Endothelial cell of umbilical vein (primary cell): Measurements from ENCODE around the gene EPB41L4B. TPM values are rescaled to one million over a fixed set of nuclear protein-coding genes. Genes with fewer than 3 reads are reported as not detected.

ENCODE experiments used
- BruUV-seq: library from RNA; stranded (reverse); fragments of 400-500 nt; replicated peaks from 2 replicates; lab custom pipeline; 2021; lab: Mats Ljungman, UMichigan
- CTCF ChIA-PET: fragments of 300-600, 350-600 bp; sonication (Branson Sonifier 250); formaldehyde crosslinking; loops from one replicate; lab custom pipeline; 2021; ENCODE audit warnings: antibody characterized with exemption, inconsistent platforms; lab: Charles Lee
- POLR2A ChIA-PET: fragments of 300-600, 350-600 bp; sonication (Branson Sonifier 250); formaldehyde crosslinking; loops from one replicate; lab custom pipeline; 2021; ENCODE audit warnings: antibody characterized with exemption, inconsistent platforms; lab: Charles Lee
- DNase-seq: peaks from one replicate; pipeline ENCODE4 v3.0.0-alpha.2; 2011; ENCODE audit warnings: low read depth, low spot score
- FAIRE-seq: peaks from 2 replicates; lab custom pipeline; 2011; peaks lifted over from hg19 to GRCh38; lab: Jason Lieb, UNC
- H2AFZ ChIP-seq: 2 replicates; pipeline ENCODE4 v1.6.0; 2012; ENCODE audit warnings: low read depth, low read length, control low read depth, inconsistent platforms
- H3K27ac ChIP-seq: 2 replicates; pipeline ENCODE4 v1.5.1; 2011; ENCODE audit warnings: low read depth, mild to moderate bottlenecking, control low read depth, low read length, moderate library complexity; ENCODE audit not compliant: insufficient read depth
- H3K27me3 ChIP-seq, 2 experiments: 2 replicates each; pipeline versions ENCODE4 v1.6.0 to v1.6.1; 2011; ENCODE audit warnings: low read length in 2 of 2, mixed read lengths in 1 of 2; ENCODE audit not compliant: control insufficient read depth in 2 of 2, insufficient read depth in 2 of 2
- H3K36me3 ChIP-seq, 2 experiments: 2 replicates in 1 of 2; 3 replicates in 1 of 2; pipeline ENCODE4 v1.5.1; 2011; ENCODE audit warnings: low read length in 2 of 2, mild to moderate bottlenecking in 1 of 2, moderate library complexity in 1 of 2; ENCODE audit not compliant: control insufficient read depth in 2 of 2, insufficient read depth in 2 of 2; ENCODE audit errors: extremely low read depth in 1 of 2
- H3K4me1 ChIP-seq: 3 replicates; pipeline ENCODE4 v1.5.1; 2011; ENCODE audit warnings: mild to moderate bottlenecking, low read length; ENCODE audit not compliant: control insufficient read depth, insufficient read depth; ENCODE audit errors: extremely low read depth
- H3K4me2 ChIP-seq: 2 replicates; pipeline ENCODE4 v1.6.1; 2011; ENCODE audit warnings: low read length, control low read depth, mixed read lengths; ENCODE audit not compliant: insufficient read depth
- H3K4me3 ChIP-seq, 3 experiments: fragments of 200-600 bp in 1 of 3; sonication (generic), shearing (Covaris generic) in 1 of 3; replicated peaks in 1 of 3; 2 replicates each; pipeline ENCODE4 v1.5.1; 2011 to 2016; ENCODE audit warnings: control low read depth in 3 of 3, low read length in 3 of 3, mild to moderate bottlenecking in 2 of 3, inconsistent platforms in 1 of 3, low read depth in 1 of 3, moderate library complexity in 1 of 3; ENCODE audit not compliant: insufficient read depth in 1 of 3
- H3K79me2 ChIP-seq: 2 replicates; pipeline ENCODE4 v1.6.0; 2012; ENCODE audit warnings: low read length, inconsistent platforms; ENCODE audit not compliant: control insufficient read depth, insufficient read depth
- H3K9ac ChIP-seq: replicated peaks from 2 replicates; pipeline ENCODE3; 2011; ENCODE audit warnings: low read length, control low read depth; ENCODE audit not compliant: insufficient read depth; ENCODE audit errors: extremely low read depth
- H3K9me1 ChIP-seq: replicated peaks from 3 replicates; pipeline ENCODE4 v1.6.0; 2011; ENCODE audit warnings: mild to moderate bottlenecking, low read length; ENCODE audit not compliant: control insufficient read depth, insufficient read depth; ENCODE audit errors: extremely low read depth
- H3K9me3 ChIP-seq: replicated peaks from 2 replicates; pipeline ENCODE4 v1.5.1; 2012; ENCODE audit warnings: low read length, inconsistent platforms; ENCODE audit not compliant: control insufficient read depth, insufficient read depth
- H4K20me1 ChIP-seq: replicated peaks from 2 replicates; pipeline ENCODE3; 2011; ENCODE audit warnings: mild to moderate bottlenecking, low read length; ENCODE audit not compliant: control insufficient read depth, insufficient read depth; ENCODE audit errors: extremely low read depth
- EZH2 ChIP-seq: IDR thresholded peaks from 2 replicates; pipeline ENCODE4 v1.6.1; 2012; ENCODE audit warnings: borderline replicate concordance, low read depth, mild to moderate bottlenecking, moderate library complexity, low read length, inconsistent platforms; ENCODE audit not compliant: severe bottlenecking
- FOS ChIP-seq: IDR thresholded peaks from 2 replicates; pipeline ENCODE4 v1.6.1; 2011; ENCODE audit warnings: mild to moderate bottlenecking, low read length, moderate library complexity, borderline replicate concordance; ENCODE audit not compliant: insufficient read depth
- GATA2 ChIP-seq: IDR thresholded peaks from 2 replicates; pipeline ENCODE4 v1.7.0; 2011; ENCODE audit warnings: low read depth, mild to moderate bottlenecking, moderate library complexity, mixed read lengths, low read length; ENCODE audit not compliant: insufficient read length, insufficient read depth
- JUN ChIP-seq: IDR thresholded peaks from 2 replicates; pipeline ENCODE4 v1.6.1; 2011; ENCODE audit warnings: borderline replicate concordance, low read depth; ENCODE audit not compliant: insufficient read length, insufficient read depth
- MAX ChIP-seq: IDR thresholded peaks from 2 replicates; pipeline ENCODE4 v1.6.1; 2011; ENCODE audit not compliant: insufficient read depth, insufficient read length
- MYC ChIP-seq: IDR thresholded peaks from one replicate; pipeline ENCODE4 v1.6.1; 2011; ENCODE audit warnings: mild to moderate bottlenecking, low read depth, low read length
- POLR2A ChIP-seq: IDR thresholded peaks from 2 replicates; pipeline ENCODE4 v1.6.1; 2012; ENCODE audit warnings: low read depth, mild to moderate bottlenecking, control low read depth, low read length
- POLR2AphosphoS5 ChIP-seq: IDR thresholded peaks from 2 replicates; pipeline ENCODE4 v1.6.1; 2012; ENCODE audit warnings: low read depth, mild to moderate bottlenecking, control low read depth, low read length, moderate library complexity; ENCODE audit not compliant: insufficient read depth
- dilution Hi-C: fragments of 300-500 bp; cut with MboI; formaldehyde crosslinking; loops from one replicate; pipeline ENCODE4 v1.15.0; 2019; ENCODE audit warnings: low sequenced_read_pairs; ENCODE audit not compliant: extremely low pct_ligation_motif_present
- intact Hi-C: fragments of 100-400 bp; cut with micrococcal nuclease; formaldehyde crosslinking; loops from one replicate; pipeline ENCODE4 v1.10.0; 2022
- polyA plus RNA-seq, 4 experiments: library from polyadenylated mRNA; depleted of rRNA in 3 of 4; stranded (reverse) in 3 of 4; unstranded in 1 of 4; fragments of >200 nt; gene quantifications; 2 replicates each; pipeline versions ENCODE4 v1.2.1 to v1.2.3, GENCODE V29; 2011 to 2012; ENCODE audit warnings: missing spikeins in 1 of 4
- total RNA-seq: library from RNA; stranded (reverse); gene quantifications from 2 replicates; pipeline ENCODE4 v1.2.3, GENCODE V29; 2021
- TF ChIP-seq, protein P1 (sequence below), 2 donors: IDR thresholded peaks; 1 replicate in 1 of 2; 2 replicates in 1 of 2; pipeline ENCODE4 v1.5.1; 2011; ENCODE audit warnings: low read length in 2 of 2, mild to moderate bottlenecking in 2 of 2, moderate library complexity in 2 of 2, control low read depth in 1 of 2, inconsistent platforms in 1 of 2, low read depth in 1 of 2; ENCODE audit not compliant: insufficient read depth in 1 of 2; ENCODE audit errors: extremely low read depth in 1 of 2

The EPB41L4B gene
- total and polyA plus RNA-seq, 2 donors (not counting 3 experiments of a cell fraction or from before 2014, with no cell fraction given), result 0.10 to 0.15 TPM

DNA sequence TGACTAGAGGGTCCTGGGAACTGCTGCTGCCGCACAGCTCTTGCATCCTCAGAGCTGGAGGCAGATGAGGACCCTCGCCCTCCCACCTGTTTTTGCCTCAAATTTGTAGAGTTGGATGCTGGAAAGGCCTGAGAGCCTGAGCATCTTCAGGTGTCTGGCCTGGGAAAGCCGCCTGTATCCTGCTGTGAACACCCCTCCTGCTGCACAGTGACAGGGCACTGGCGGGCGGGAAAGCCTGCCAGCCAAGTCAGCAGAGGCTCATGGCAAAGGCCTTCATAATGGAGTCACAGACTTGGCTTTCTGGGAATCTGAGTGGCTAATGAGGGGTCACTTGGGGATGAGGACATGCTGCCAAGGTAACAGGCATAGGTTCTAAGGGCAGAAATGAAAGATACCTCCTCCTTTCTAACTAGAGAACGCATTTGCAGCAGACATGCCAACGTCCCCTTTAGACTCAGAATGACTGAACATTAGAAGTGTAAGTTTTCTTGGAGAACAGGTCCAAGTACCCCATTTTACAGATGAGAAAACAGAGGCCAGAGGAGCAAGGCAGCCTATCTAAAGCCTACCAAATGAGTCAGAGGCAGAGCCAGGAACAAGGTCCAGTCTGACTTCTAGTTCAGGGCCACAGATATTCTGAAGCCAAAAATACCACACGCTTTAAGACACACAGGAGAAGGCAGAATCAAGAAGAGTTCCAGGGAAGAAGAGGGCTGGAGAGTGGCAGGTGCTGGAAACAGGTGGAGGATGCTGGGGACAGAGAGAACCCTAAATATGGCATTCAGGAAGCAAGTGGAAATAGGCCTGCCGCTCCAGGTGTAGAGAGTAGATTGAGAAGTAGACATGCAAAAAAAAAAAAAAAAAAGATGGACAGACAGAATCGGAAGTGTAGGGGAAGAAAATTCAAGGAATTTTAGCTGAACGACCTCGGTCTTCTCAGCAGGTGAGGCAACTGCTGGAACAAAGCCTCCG lies 44.1 kb downstream of the EPB41L4B start:
- Histone ChIP-seq H3K4me2 (no peak overlapping the region), H3K4me3 (no peak overlapping the region), H3K9me1 (no peaks in the 10 kb centered on the region), H4K20me1 (no peaks in the 10 kb centered on the region), H3K79me2 (no peaks in the 10 kb centered on the region), H2AFZ (no peak overlapping the region), H3K27me3 (peaks cover 0 to 1% of the 10 kb centered on the region in 2 experiments), H3K27ac (no peak overlapping the region), H3K9ac (no peak overlapping the region), H3K9me3 (no peaks in the 10 kb centered on the region), H3K36me3 (no peaks in the 10 kb centered on the region), H3K4me1 (no peaks in the 10 kb centered on the region)
- intact Hi-C loops, result no loop called here
- ChIA-PET POLR2A (no interaction called here), CTCF (no interaction called here)
- TF ChIP-seq POLR2AphosphoS5, result no peak
- no peak for TF ChIP-seq FOS
- TF ChIP-seq JUN, result no peak
- TF ChIP-seq, protein P1, sequence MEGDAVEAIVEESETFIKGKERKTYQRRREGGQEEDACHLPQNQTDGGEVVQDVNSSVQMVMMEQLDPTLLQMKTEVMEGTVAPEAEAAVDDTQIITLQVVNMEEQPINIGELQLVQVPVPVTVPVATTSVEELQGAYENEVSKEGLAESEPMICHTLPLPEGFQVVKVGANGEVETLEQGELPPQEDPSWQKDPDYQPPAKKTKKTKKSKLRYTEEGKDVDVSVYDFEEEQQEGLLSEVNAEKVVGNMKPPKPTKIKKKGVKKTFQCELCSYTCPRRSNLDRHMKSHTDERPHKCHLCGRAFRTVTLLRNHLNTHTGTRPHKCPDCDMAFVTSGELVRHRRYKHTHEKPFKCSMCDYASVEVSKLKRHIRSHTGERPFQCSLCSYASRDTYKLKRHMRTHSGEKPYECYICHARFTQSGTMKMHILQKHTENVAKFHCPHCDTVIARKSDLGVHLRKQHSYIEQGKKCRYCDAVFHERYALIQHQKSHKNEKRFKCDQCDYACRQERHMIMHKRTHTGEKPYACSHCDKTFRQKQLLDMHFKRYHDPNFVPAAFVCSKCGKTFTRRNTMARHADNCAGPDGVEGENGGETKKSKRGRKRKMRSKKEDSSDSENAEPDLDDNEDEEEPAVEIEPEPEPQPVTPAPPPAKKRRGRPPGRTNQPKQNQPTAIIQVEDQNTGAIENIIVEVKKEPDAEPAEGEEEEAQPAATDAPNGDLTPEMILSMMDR (IDR thresholded peaks at IDR 0.05; ENCODE audit: extremely low read depth in 1 of 2, insufficient read depth in 1 of 2, low read depth in 1 of 2, low read length in 2 of 2), result no peak
- TF ChIP-seq EZH2, result no peak
- TF ChIP-seq GATA2, result no peak
- TF ChIP-seq POLR2A, result no peak
- TF ChIP-seq MAX, result no peak
- TF ChIP-seq MYC, result no peak
- FAIRE-seq, result no peak
- dilution Hi-C loops, result no loop called here
- BruUV-seq, result no TSS peak
- no peak for DNase-seq
